ENCODE data around the gene MARVELD2.

Gene MARVELD2

GRCh38 chr5:69492923-69493395, 78.0 kb downstream of the MARVELD2 start:
- DNase-seq (ENCODE audit: low read depth): no peak

GRCh38 chr5:69493396-69494133, 78.6 kb downstream of the MARVELD2 start:
- no peak for DNase-seq (ENCODE audit: low read depth)
